T-helper 2 cell treated with Interferon-gamma antibody and Interleukin-4, amounts not matched to agents 5 μg/mL and 100 μg/mL, for 36 hours (primary cell): ENCODE results near the gene APOBEC3G.
A peak's percentile ranks its signal among the peaks of the same experiment; 100 is the strongest.
"Not testable (repeated sequence)": the region's sequence is repeated elsewhere in the genome, so short reads cannot be mapped to it uniquely, and the experiment has no call there.

Experiments
- DNase-seq: peaks from one replicate; pipeline ENCODE4 v3.0.0; 2021; ENCODE audit warnings: low spot score
- H3K27ac Mint-ChIP-seq: one replicate; pipeline ENCODE4 v1.8.0; 2021; ENCODE audit warnings: mild to moderate bottlenecking, mixed read lengths
- H3K27me3 Mint-ChIP-seq: one replicate; pipeline ENCODE4 v1.8.0; 2021; ENCODE audit warnings: low read depth, mixed read lengths
- H3K36me3 Mint-ChIP-seq: one replicate; pipeline ENCODE4 v1.8.0; 2021; ENCODE audit warnings: low read depth, mixed read lengths
- H3K4me1 Mint-ChIP-seq: one replicate; pipeline ENCODE4 v1.8.0; 2021; ENCODE audit warnings: low read depth, mixed read lengths
- H3K4me3 Mint-ChIP-seq: one replicate; pipeline ENCODE4 v1.8.0; 2022; ENCODE audit warnings: mild to moderate bottlenecking, moderate library complexity, mixed read lengths
- H3K9me3 Mint-ChIP-seq: one replicate; pipeline ENCODE4 v1.8.0; 2021; ENCODE audit warnings: mixed read lengths

The APOBEC3G gene

DNA sequence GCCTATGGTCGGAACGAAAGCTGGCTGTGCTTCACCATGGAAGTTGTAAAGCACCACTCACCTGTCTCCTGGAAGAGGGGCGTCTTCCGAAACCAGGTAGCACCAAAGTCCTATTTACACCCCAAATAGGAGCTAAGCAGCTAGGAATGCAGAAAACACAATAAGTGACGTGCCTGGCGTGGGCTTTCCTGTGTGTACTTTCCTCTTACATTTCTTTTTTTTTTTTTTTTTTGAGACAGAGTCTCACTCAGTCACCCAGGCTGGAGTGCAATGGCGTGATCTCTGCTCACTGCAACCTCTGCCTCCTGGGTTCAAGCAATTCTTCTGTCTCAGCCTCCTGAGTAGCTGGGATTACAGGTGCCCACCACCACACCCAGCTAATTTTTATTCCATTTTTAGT lies 27.6 kb upstream of the APOBEC3G start:
- H3K36me3 Mint-ChIP-seq, result peaks cover 12% of the 10 kb centered on the region
- H3K27me3 Mint-ChIP-seq, H3K27ac Mint-ChIP-seq, H3K4me3 Mint-ChIP-seq, H3K9me3 Mint-ChIP-seq, H3K4me1 Mint-ChIP-seq, DNase-seq: not testable (repeated sequence)

DNA sequence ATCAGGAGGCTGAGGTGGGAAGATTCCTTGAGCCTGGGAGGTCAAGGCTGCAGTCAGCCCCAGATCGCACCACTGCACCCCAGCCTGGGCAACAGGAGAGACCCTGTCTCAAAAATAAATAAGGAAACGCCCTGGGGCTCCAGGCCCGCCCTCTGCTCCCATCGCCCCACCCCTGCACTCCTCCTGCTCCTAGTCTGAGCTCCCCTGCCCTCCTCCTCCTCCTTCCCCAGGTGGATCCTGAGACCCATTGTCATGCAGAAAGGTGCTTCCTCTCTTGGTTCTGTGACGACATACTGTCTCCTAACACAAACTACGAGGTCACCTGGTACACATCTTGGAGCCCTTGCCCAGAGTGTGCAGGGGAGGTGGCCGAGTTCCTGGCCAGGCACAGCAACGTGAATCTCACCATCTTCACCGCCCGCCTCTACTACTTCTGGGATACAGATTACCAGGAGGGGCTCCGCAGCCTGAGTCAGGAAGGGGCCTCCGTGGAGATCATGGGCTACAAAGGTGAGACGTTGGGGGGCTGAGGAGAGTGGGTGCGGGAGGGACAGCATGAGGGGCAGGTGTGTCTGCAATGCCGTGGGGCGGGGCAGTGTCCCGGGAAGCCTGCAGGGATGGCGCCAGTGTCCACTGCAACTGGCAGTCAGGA lies 25.1 kb upstream of the APOBEC3G start:
- H3K4me3 Mint-ChIP-seq, H3K9me3 Mint-ChIP-seq, H3K27me3 Mint-ChIP-seq, H3K36me3 Mint-ChIP-seq, H3K27ac Mint-ChIP-seq, H3K4me1 Mint-ChIP-seq, DNase-seq: not testable (repeated sequence)

DNA sequence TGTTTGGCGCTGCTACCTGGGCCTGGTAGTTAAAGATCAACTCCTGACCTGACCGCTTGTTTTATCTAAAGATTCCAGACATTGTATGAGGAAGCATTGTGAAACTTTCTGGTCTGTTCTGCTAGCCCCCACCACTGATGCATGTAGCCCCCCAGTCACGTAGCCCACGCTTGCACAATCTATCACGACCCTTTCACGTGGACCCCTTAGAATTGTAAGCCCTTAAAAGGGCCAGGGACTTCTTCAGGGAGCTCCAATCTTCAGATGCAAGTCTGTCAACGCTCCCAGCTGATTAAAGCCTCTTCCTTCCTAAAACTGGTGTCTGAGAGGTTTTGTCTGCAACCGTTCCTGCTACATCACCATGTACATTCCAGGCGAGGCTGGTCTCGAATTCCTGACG lies 21.4 kb upstream of the APOBEC3G start:
- H3K4me1 Mint-ChIP-seq, result no peaks in the 10 kb centered on the region
- DNase-seq, result no peak

DNA sequence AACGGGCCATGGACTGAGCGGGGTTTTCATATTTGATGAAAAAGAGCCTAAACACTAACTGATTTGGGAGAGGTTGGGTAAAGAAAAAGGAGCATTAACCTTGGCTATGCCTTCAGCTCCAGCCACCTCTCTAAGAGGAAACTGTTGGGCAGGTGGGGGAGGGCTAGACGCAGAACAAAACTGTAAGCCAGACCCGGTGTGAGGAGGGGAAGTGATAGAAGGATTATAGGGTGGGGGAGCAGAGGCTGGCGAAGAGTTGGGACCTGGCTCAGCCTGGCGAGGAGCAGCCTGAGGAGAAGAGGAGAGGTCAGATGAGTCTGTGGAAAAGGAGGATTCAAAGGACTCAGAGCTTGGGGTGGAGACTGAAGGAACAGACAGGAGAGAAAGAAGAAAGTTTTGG lies 15.8 kb upstream of the APOBEC3G start:
- H3K4me3 Mint-ChIP-seq, H3K4me1 Mint-ChIP-seq, H3K9me3 Mint-ChIP-seq, DNase-seq, H3K27me3 Mint-ChIP-seq, H3K36me3 Mint-ChIP-seq, H3K27ac Mint-ChIP-seq: not testable (repeated sequence)

More for the DNA sequence above, 21.4 kb upstream of the APOBEC3G start:
- Mint-ChIP-seq H3K27ac (no peak overlapping the region), H3K4me3 (no peak overlapping the region), H3K27me3 (no peaks in the 10 kb centered on the region), H3K36me3 (no peaks in the 10 kb centered on the region), H3K9me3 (no peaks in the 10 kb centered on the region)

DNA sequence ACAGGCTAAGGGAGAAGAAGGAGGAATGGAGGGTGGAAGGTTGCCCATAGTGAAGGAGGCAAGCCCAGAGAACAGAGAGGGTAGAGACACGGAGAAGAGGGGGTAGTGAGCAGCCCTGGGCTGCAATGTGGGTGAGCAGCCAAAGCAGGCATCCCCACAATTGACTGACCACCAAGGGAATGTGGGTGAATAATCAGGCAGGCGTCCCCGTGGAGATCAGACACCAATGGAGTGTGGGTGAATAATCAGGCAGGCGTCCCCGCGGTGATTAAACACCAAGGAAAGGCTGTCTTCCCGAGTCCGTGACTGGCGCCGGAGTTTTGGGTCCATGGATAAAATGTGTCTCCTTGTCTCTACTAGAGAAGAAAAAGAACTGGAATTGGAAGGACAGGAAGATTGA lies 15.1 kb upstream of the APOBEC3G start:
- not testable (repeated sequence) for DNase-seq, H3K36me3 Mint-ChIP-seq, H3K9me3 Mint-ChIP-seq, H3K27ac Mint-ChIP-seq, H3K27me3 Mint-ChIP-seq, H3K4me1 Mint-ChIP-seq, H3K4me3 Mint-ChIP-seq

DNA sequence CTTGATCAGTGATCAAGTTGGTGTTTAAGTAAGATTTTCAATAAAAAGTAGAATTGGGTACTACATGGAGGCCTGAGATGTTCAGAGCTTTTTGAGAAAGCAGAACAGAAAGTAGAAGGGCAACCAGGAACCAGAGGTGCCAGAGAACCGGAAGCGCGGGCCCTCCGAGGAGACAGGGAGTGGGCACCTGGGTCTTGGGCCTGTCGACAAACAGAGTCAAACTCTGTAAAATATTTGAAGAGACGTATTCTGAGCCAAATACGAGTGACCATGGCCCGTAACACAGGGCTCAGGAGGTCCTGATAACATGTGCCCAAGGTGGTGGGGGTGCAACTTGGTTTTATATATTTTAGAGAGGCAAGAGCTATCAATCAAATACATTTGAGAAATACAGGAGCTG lies 13.2 kb upstream of the APOBEC3G start:
- DNase-seq, H3K27me3 Mint-ChIP-seq, H3K9me3 Mint-ChIP-seq, H3K4me3 Mint-ChIP-seq, H3K36me3 Mint-ChIP-seq, H3K4me1 Mint-ChIP-seq, H3K27ac Mint-ChIP-seq: not testable (repeated sequence)

DNA sequence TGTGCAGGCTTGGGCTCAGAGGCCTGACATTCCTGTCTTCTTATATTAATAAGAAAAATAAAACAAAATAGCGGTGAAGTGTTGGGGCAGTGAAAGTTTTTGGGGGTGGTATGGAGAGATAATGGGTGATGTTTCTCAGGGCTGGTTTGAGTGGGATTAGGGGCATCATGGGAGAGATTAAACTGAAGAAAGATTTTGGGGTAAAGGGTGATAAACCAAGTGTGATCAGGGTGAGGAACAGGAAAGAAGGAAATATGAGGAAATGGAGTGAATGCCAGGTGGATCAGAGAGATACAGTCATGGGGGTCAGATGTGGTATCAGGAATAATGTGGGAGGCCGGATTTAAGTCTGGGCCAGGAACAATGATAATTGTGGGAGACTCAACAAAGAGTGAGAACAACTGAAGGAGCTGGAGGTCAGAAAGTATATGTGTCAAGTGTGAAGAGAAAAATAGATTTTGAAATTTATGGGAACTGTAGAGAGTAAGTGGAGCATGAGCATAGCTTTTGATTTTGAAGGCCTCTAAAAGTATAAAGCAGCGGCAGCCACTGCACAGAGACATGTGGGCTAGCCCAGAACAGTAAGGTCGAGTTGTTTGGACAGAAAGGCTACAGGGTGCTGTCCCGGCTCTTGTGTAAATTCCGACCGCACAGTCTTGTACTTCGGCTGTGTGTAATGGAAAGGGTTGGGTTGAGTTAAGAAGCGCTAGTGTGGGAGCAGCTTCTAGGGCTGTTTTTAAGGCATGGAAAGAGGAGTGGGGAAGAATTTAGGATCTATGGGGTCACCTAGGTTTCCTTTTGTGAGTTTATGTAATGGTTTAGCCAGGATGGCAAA lies 10.4 kb upstream of the APOBEC3G start:
- DNase-seq, H3K27ac Mint-ChIP-seq, H3K4me1 Mint-ChIP-seq, H3K36me3 Mint-ChIP-seq, H3K27me3 Mint-ChIP-seq, H3K4me3 Mint-ChIP-seq, H3K9me3 Mint-ChIP-seq: not testable (repeated sequence)

DNA sequence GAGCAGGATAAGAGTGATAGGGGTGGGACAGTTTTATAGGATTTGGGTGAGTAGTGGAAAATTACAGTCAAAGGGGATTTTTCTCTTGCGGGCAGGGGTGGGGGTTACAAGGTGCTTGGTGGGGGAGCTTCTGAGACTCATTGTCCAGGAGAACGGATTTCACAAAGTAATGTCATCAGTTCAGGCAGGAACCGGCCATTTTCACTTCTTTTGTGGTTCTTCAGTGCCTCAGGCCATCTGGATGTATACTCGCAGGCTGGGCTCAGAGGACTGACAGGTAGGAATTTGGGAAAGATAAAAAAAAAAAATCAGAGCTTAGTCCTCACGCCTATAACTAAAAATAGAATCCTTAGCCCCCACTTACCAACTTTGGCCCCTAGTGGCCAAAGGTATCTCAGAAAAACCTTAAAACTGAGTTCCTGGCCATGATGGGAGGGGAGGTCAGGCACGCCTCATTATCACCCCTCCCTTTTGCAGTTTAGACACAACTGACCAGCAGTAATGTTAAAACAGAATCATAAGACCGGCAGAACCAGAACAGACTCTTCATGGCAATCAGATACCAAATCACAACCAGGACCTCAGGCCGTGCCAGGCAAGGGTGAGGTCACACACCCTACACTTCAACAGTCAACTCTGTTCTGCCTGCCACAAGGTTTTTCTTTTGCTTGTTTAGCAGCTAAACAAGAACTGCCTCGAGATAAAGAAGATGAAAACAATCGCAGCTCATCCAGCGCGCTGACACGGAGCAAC lies 8.9 kb upstream of the APOBEC3G start:
- H3K27me3 Mint-ChIP-seq, result peaks cover 2% of the 10 kb centered on the region
- no peak overlapping the region for H3K27ac Mint-ChIP-seq
- no peak overlapping the region for H3K4me3 Mint-ChIP-seq

DNA sequence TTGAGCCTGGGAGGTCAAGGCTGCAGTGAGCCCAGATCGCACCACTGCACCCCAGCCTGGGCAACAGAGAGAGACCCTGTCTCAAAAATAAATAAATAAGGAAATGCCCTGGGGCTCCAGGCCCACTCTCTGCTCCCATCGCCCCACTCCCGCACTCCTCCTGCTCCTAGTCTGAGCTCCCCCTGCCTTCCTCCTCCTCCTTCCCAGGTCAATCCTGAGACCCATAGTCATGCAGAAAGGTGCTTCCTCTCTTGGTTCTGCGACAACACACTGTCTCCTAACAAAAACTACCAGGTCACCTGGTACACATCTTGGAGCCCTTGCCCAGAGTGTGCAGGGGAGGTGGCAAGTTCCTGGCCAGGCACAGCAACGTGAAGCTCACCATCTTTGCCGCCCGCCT lies 6.9 kb upstream of the APOBEC3G start:
- Mint-ChIP-seq H3K27me3 (peaks cover 2% of the 10 kb centered on the region), H3K4me3 (no peak overlapping the region), H3K4me1 (peaks cover 7% of the 10 kb centered on the region), H3K27ac (no peak overlapping the region), H3K36me3 (no peaks in the 10 kb centered on the region), H3K9me3 (no peaks in the 10 kb centered on the region)
- DNase-seq, result no peak

More for the DNA sequence above, 8.9 kb upstream of the APOBEC3G start:
- peaks cover 3% of the 10 kb centered on the region for H3K4me1 Mint-ChIP-seq
- no peak for DNase-seq
- H3K9me3 Mint-ChIP-seq, result no peaks in the 10 kb centered on the region
- no peaks in the 10 kb centered on the region for H3K36me3 Mint-ChIP-seq

DNA sequence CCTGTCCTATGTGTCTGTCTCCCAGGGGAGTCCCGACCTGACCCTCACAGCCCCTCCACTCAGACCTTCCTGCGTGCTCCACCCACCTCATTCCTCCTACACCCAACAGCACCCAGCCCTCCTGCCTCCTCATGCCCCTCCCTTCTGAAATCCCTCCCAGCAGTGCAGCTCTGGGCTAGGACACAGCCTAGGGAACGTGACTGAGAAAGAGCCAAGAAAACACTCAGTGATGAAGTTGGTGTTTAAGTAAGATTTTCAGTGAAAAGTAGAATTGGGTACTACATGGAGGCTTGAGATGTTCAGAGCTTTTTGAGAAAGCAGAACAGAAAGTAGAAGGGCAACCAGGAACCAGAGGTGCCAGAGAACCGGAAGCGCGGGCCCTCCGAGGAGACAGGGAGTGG lies 4.5 kb upstream of the APOBEC3G start:
- H3K4me1 Mint-ChIP-seq, result peaks cover 11% of the 10 kb centered on the region
- H3K27ac Mint-ChIP-seq, H3K36me3 Mint-ChIP-seq, DNase-seq, H3K4me3 Mint-ChIP-seq, H3K27me3 Mint-ChIP-seq, H3K9me3 Mint-ChIP-seq: not testable (repeated sequence)

DNA sequence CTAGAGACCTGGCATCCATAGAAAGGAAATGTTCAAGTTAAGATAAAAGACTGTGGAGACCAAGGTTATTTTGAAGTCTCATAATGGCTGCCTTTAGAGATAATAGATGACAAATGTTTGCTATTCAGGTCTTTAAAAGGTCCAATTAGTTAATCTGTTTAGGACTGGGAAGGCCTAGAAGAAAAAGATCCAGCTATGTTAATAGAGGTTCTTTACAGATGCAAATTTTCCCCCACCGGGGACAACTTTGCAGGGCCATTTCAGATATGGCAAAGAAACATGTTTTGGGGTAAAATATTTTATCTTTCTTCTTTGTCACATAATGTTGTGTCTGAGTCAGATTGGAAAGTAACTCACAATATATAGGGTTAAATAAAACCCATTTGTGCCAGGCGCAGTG lies 3.1 kb upstream of the APOBEC3G start:
- H3K27me3 Mint-ChIP-seq, result peaks cover 2% of the 10 kb centered on the region
- DNase-seq, result no peak
- peaks cover 7% of the 10 kb centered on the region for H3K36me3 Mint-ChIP-seq
- no peak overlapping the region for H3K27ac Mint-ChIP-seq
- H3K4me3 Mint-ChIP-seq, result no peak overlapping the region
- H3K9me3 Mint-ChIP-seq, result no peaks in the 10 kb centered on the region
- H3K4me1 Mint-ChIP-seq, result peaks cover 19% of the 10 kb centered on the region

DNA sequence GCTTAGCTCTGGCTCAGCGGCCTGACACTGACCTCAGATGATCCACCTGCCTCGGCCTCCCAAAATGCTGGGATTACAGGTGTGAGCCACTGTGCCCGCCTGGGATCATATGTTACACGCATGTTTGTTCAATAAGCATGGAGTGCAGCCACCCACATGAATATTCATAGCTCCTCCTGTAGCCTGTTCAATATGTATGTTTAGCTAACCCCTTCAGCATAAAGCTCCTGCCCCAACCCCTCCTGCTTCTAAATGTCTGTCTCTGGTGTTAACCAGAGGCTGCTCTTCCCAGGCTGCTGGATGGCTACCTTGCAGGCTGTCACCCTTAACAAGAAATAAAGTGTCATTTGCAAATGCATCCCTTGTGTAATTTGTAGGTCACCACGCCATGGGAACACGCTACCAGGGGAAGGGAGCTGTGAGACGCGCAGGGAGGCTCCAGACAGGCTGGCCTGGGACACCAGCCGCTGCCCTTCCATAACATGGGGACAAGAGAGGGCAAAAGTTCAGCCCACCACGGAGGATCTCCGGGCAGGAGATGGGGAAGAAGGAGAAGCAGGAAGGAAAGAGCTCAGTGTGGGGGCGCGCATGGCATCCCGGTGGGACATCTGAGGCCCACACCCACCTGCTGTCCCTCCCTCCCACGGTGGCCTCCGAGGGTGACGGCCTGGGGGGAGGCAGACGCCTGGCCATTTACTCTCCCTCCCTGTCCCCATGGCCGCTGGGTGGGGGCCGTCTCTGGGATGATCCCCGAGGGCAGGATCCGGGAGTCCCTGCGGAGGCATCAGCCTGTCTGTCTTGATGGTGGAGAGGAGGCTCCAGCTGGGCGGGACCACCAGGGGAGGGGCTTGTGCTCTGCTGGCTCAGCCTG lies 685 bp upstream of the APOBEC3G start:
- Mint-ChIP-seq H3K27ac (peak overlapping the region; percentile 89), H3K4me1 (peaks cover 28% of the 10 kb centered on the region)
- not testable (repeated sequence) for DNase-seq

DNA sequence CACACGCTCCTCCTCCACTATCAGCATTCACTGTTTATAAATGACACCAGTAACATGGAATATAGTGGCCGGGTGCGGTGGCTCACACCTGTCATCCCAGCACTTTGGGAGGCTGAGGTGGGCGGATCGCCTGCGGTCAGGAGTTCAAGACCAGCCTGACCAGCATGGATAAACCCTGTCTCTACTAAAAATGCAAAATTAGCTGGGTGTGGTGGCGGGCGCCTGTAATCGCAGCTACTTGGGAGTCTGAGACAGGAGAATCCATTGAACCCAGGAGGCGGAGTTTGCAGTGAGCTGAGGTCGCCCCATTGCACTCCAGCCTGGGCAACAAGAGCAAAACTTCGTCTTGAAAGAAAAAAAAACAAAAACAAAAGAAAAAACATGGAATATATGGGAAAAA lies 837 bp downstream of the APOBEC3G start:
- Mint-ChIP-seq H3K4me3 (peak overlapping the region; percentile 95), H3K36me3 (peaks cover 30% of the 10 kb centered on the region), H3K27ac (peak overlapping the region; percentile 85), H3K4me1 (peaks cover 29% of the 10 kb centered on the region)
- not testable (repeated sequence) for H3K27me3 Mint-ChIP-seq, H3K9me3 Mint-ChIP-seq, DNase-seq

More for the DNA sequence above, 685 bp upstream of the APOBEC3G start:
- Mint-ChIP-seq H3K4me3 (peak overlapping the region; percentile 80), H3K36me3 (peaks cover 20% of the 10 kb centered on the region)
- not testable (repeated sequence) for H3K27me3 Mint-ChIP-seq, H3K9me3 Mint-ChIP-seq
